K562 (cell line): ENCODE results near the gene TNFAIP1. TPM values are rescaled to one million over a fixed set of nuclear protein-coding genes. Genes with fewer than 3 reads are reported as not detected.

ENCODE experiments used
- ARID1B ChIP-seq: fragments of 450-650 bp; IDR thresholded peaks from 2 replicates; pipeline ENCODE4 v1.6.1; 2016; ENCODE audit warnings: antibody characterized with exemption, mild to moderate bottlenecking, inconsistent platforms
- CBX2 ChIP-seq: fragments of 200-600 bp; sonication (generic); IDR thresholded peaks from one replicate; pipeline ENCODE4 v1.6.1; 2012; ENCODE audit warnings: mild to moderate bottlenecking, low read length, inconsistent platforms; ENCODE audit not compliant: insufficient read depth, poor library complexity, severe bottlenecking
- COPS2 ChIP-seq: fragments of 450-650 bp; conservative IDR thresholded peaks from 2 replicates; pipeline ENCODE4 v1.6.1; 2016; ENCODE audit warnings: mild to moderate bottlenecking, moderate library complexity
- DPF2 ChIP-seq: fragments of 450-650 bp; IDR thresholded peaks from 2 replicates; pipeline ENCODE4 v1.6.1; 2016
- GATA2 ChIP-seq: sonication (generic); formaldehyde crosslinking; IDR thresholded peaks from 2 replicates; pipeline ENCODE4 v1.4.0; 2020; ENCODE audit warnings: mild to moderate bottlenecking, missing genetic modification reagents
- HCFC1 ChIP-seq: IDR thresholded peaks from 2 replicates; pipeline ENCODE4 v1.6.1; 2012; ENCODE audit warnings: low read depth, low read length, improper control_type of control experiment
- ILK ChIP-seq: fragments of 450-650 bp; IDR thresholded peaks from 2 replicates; pipeline ENCODE4 v1.6.1; 2016; ENCODE audit warnings: missing genetic modification characterization, low read depth, mild to moderate bottlenecking, missing compliant biosample characterization, moderate library complexity, borderline replicate concordance
- JUND ChIP-seq, 2 experiments: IDR thresholded peaks; 2 replicates in 1 of 2; 3 replicates in 1 of 2; pipeline ENCODE4 v1.6.1; 2011; ENCODE audit warnings: borderline replicate concordance in 2 of 2, low read depth in 2 of 2, low read length in 2 of 2, improper control_type of control experiment in 1 of 2, missing biosample characterization in 1 of 2, missing genetic modification characterization in 1 of 2, missing genetic modification reagents in 1 of 2
- KLF1 ChIP-seq: fragments of 450-650 bp; IDR thresholded peaks from 2 replicates; pipeline ENCODE4 v1.6.1; 2016; ENCODE audit warnings: missing genetic modification characterization, missing compliant biosample characterization
- LARP7 ChIP-seq: fragments of 450-650 bp; IDR thresholded peaks from 2 replicates; pipeline ENCODE4 v1.6.1; 2016
- MAZ ChIP-seq, 2 experiments: fragments of 450-650 bp in 1 of 2; sonication (generic) in 1 of 2; formaldehyde crosslinking; IDR thresholded peaks in 1 of 2; conservative IDR thresholded peaks in 1 of 2; 2 replicates each; pipeline versions ENCODE4 v1.4.0 to v1.5.0; 2020; ENCODE audit warnings: mild to moderate bottlenecking in 1 of 2, missing genetic modification reagents in 1 of 2
- PRPF4 ChIP-seq: fragments of 200-400 bp; formaldehyde crosslinking; IDR thresholded peaks from one replicate; pipeline ENCODE4 v1.6.1; 2017; ENCODE audit warnings: low read length, low read depth, mild to moderate bottlenecking; ENCODE audit not compliant: insufficient read depth, poor library complexity, severe bottlenecking
- RAD51 ChIP-seq: fragments of 450-650 bp; IDR thresholded peaks from 2 replicates; pipeline ENCODE4 v1.7.1; 2016; ENCODE audit warnings: low read depth, mild to moderate bottlenecking, borderline replicate concordance
- RBBP5 ChIP-seq: fragments of 200-600 bp; sonication (generic); IDR thresholded peaks from 2 replicates; pipeline ENCODE4 v1.6.1; 2012; ENCODE audit warnings: borderline replicate concordance, mild to moderate bottlenecking, low read length, control low read depth, inconsistent platforms; ENCODE audit not compliant: insufficient read depth, poor library complexity, severe bottlenecking
- SETDB1 ChIP-seq: IDR thresholded peaks from one replicate; pipeline ENCODE4 v1.6.1; 2012; ENCODE audit warnings: low read length, control low read depth, inconsistent platforms
- SIRT6 ChIP-seq: IDR thresholded peaks from one replicate; pipeline ENCODE4 v1.6.1; 2012; ENCODE audit warnings: low read depth, mild to moderate bottlenecking, control low read depth, inconsistent platforms, low read length, moderate library complexity
- SRSF1 ChIP-seq: fragments of 200-400 bp; formaldehyde crosslinking; IDR thresholded peaks from 2 replicates; pipeline ENCODE4 v1.6.1; 2017; ENCODE audit warnings: mild to moderate bottlenecking, low read depth, low read length, moderate library complexity
- TCF3 ChIP-seq: sonication (generic); formaldehyde crosslinking; IDR thresholded peaks from 2 replicates; pipeline ENCODE4 v1.4.0; 2020; ENCODE audit warnings: mild to moderate bottlenecking, missing genetic modification reagents
- U2AF2 ChIP-seq: fragments of 200-400 bp; formaldehyde crosslinking; optimal IDR thresholded peaks from 2 replicates; pipeline ENCODE3; 2017; ENCODE audit warnings: low read depth, mild to moderate bottlenecking, low read length
- ZNF197 ChIP-seq: fragments of 200-800 bp; sonication (Bioruptor generic); IDR thresholded peaks from 2 replicates; pipeline ENCODE4 v1.6.1; 2016; ENCODE audit warnings: low read depth, missing genetic modification characterization, missing compliant biosample characterization
- ZNF224 ChIP-seq: sonication (generic); formaldehyde crosslinking; IDR thresholded peaks from 2 replicates; pipeline ENCODE4 v1.8.0; 2022; ENCODE audit warnings: mild to moderate bottlenecking, missing genetic modification reagents
- polyA plus RNA-seq, 8 experiments: library from polyadenylated mRNA; depleted of rRNA in 4 of 8; stranded (reverse) in 5 of 8; unstranded in 3 of 8; fragments of >200 nt; fragmentation: Nextera tagmentation in 2 of 8; fragmentation: Illumina TruSeq in 1 of 8; extraction: Ambion mirVana in 2 of 8; extraction: Trizol in 1 of 8; gene quantifications; 2 replicates each; pipeline versions ENCODE4 v1.2.1 to v1.2.3, GENCODE V29; 2011 to 2014; ENCODE audit warnings: inconsistent platforms in 1 of 8, missing spikeins in 1 of 8
- total RNA-seq, 7 experiments: library from RNA; depleted of rRNA in 6 of 7; stranded (reverse); fragments of >200 nt in 6 of 7; fragmentation: Illumina TruSeq in 2 of 7; extraction: Trizol in 2 of 7; gene quantifications; 2 replicates each; pipeline versions ENCODE4 v1.2.1 to v1.2.3, GENCODE V29; 2011 to 2021; ENCODE audit warnings: low replicate concordance in 1 of 7
- TF ChIP-seq, protein P1 (sequence below): fragments of 450-650 bp; IDR thresholded peaks from 2 replicates; pipeline ENCODE4 v1.6.1; 2017; ENCODE audit warnings: mild to moderate bottlenecking, moderate library complexity
- TF ChIP-seq, protein P2 (sequence below): fragments of 250-450 bp; sonication (Bioruptor Pico); IDR thresholded peaks from 2 replicates; pipeline ENCODE4 v1.4.0; 2020; ENCODE audit warnings: borderline replicate concordance
- TF ChIP-seq, protein P3 (sequence below): sonication (generic); formaldehyde crosslinking; IDR thresholded peaks from 2 replicates; pipeline ENCODE4 v1.8.0; 2023; ENCODE audit warnings: mild to moderate bottlenecking, missing genetic modification reagents

The TNFAIP1 gene
- total and polyA plus RNA-seq, 9 of the 15 experiments (the other 6 are each of a cell fraction or from before 2014, with no cell fraction given), result 2.1 to 20.1 (median 8.2) TPM

DNA sequence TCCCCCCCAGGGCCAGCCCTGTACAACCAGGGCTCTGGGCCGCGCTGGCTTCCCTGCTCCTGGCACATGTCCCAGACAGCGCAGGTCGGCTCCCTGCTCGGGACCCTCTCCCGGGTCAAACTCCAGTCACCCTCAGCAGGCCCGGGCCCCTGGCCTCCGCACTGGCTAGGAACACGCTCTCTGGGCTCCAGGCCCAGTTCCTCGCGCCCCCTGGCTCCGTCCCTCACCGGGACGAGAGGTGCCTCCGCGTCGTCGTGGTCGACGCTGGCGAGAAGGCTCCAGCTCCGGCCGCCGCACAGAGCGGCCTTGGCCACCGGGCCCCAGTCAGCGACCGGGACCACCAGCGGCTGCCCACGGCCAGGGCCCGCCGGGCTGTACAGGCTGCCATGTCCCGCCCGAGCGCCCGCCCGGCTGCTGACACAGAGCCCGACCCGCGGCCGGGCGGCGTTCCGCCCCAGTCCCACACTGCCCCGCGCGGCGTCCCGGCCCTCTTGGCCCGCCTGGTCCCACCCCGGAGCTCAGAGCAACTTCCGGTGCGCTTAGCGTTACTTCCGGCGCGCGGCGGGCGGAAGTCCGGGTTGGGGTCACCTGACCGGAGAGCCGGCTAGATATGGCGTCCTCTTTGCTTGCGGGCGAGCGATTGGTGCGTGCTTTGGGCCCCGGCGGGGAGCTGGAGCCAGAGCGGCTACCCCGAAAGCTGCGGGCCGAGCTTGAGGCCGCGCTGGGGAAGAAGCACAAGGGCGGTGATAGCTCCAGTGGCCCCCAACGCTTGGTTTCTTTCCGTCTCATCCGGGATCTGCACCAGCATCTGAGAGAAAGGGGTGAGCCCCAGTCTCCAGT lies 21.7 kb downstream of the TNFAIP1 start, which contains the start of gene POLDIP2 (continued):
- no peak for TF ChIP-seq SIRT6
- TF ChIP-seq, protein P1, sequence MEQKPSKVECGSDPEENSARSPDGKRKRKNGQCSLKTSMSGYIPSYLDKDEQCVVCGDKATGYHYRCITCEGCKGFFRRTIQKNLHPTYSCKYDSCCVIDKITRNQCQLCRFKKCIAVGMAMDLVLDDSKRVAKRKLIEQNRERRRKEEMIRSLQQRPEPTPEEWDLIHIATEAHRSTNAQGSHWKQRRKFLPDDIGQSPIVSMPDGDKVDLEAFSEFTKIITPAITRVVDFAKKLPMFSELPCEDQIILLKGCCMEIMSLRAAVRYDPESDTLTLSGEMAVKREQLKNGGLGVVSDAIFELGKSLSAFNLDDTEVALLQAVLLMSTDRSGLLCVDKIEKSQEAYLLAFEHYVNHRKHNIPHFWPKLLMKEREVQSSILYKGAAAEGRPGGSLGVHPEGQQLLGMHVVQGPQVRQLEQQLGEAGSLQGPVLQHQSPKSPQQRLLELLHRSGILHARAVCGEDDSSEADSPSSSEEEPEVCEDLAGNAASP, result no peak
- peak; percentile 86 for TF ChIP-seq HCFC1
- peak; percentile 91 for TF ChIP-seq RBBP5
- no peak for TF ChIP-seq ARID1B
- no peak for TF ChIP-seq ZNF197 (CRISPR knock-in tag)
- peak; percentile 71 to 80; a peak in 3 of 4 replicates for TF ChIP-seq MAZ (CRISPR knock-in tag; conservative IDR thresholded peaks at IDR 0.05 in 1 of 2, IDR thresholded peaks at IDR 0.05 in 1 of 2)
- TF ChIP-seq, protein P2, sequence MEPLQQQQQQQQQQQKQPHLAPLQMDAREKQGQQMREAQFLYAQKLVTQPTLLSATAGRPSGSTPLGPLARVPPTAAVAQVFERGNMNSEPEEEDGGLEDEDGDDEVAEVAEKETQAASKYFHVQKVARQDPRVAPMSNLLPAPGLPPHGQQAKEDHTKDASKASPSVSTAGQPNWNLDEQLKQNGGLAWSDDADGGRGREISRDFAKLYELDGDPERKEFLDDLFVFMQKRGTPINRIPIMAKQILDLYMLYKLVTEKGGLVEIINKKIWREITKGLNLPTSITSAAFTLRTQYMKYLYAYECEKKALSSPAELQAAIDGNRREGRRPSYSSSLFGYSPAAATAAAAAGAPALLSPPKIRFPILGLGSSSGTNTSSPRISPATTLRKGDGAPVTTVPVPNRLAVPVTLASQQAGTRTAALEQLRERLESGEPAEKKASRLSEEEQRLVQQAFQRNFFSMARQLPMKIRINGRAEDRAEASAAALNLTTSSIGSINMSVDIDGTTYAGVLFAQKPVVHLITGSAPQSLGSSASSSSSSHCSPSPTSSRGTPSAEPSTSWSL (CRISPR knock-in tag), result no peak
- no peak for TF ChIP-seq SETDB1
- TF ChIP-seq KLF1 (tag), result peak; percentile 55; the same call in 1 of the 2 replicates
- TF ChIP-seq PRPF4, result no peak
- no peak for TF ChIP-seq U2AF2
- TF ChIP-seq ILK (tag), result no peak
- peak; percentile 93 for TF ChIP-seq RAD51
- no peak for TF ChIP-seq LARP7
- no peak for TF ChIP-seq ZNF224 (CRISPR knock-in tag)
- TF ChIP-seq JUND (IDR thresholded peaks at IDR 0.05; ENCODE audit: borderline replicate concordance, low read depth, low read length), result no peak; the same call in 1 of the 2 replicates
- no peak; the same call in 2 of the 3 replicates for TF ChIP-seq JUND (tag; IDR thresholded peaks at IDR 0.05; ENCODE audit: borderline replicate concordance, low read depth, low read length)
- no peak for TF ChIP-seq TCF3 (CRISPR knock-in tag)
- TF ChIP-seq SRSF1, result no peak
- no peak for TF ChIP-seq CBX2
- no peak for TF ChIP-seq GATA2 (CRISPR knock-in tag)
- no peak for TF ChIP-seq DPF2
- TF ChIP-seq COPS2, result no peak
- TF ChIP-seq, protein P3, sequence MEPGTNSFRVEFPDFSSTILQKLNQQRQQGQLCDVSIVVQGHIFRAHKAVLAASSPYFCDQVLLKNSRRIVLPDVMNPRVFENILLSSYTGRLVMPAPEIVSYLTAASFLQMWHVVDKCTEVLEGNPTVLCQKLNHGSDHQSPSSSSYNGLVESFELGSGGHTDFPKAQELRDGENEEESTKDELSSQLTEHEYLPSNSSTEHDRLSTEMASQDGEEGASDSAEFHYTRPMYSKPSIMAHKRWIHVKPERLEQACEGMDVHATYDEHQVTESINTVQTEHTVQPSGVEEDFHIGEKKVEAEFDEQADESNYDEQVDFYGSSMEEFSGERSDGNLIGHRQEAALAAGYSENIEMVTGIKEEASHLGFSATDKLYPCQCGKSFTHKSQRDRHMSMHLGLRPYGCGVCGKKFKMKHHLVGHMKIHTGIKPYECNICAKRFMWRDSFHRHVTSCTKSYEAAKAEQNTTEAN, result no peak
